ENCODE results near the gene CDC14B.
A peak's percentile ranks its signal among the peaks of the same experiment; 100 is the strongest.
"Not testable (repeated sequence)": the region's sequence is repeated elsewhere in the genome, so short reads cannot be mapped to it uniquely, and the experiment has no call there.

The CDC14B gene

GRCh38 chr9:96582199-96582598, 37.4 kb downstream of the CDC14B start:
- DNase-seq, result not testable (repeated sequence)

- DNase-seq, result no peak
These were observed 37.9 kb downstream of the CDC14B start for GRCh38 chr9:96581786-96582185.

GRCh38 chr9:96581301-96581700, 38.3 kb downstream of the CDC14B start:
- DNase-seq, result no peak

- no peak for DNase-seq
These were observed 44.7 kb downstream of the CDC14B start for GRCh38 chr9:96574931-96575351.

- DNase-seq, result no peak
These were observed 45.2 kb downstream of the CDC14B start for GRCh38 chr9:96574455-96574854.

- DNase-seq, result no peak
These were observed 52.4 kb downstream of the CDC14B start for GRCh38 chr9:96567203-96567700.

- peak; percentile 0 for DNase-seq
These were observed 53.0 kb downstream of the CDC14B start for GRCh38 chr9:96566498-96567202.

GRCh38 chr9:96565671-96566497, 53.8 kb downstream of the CDC14B start:
- DNase-seq, result no peak

- DNase-seq, result no peak
These were observed 55.4 kb downstream of the CDC14B start for GRCh38 chr9:96564217-96564616.

GRCh38 chr9:96559339-96559943, 60.2 kb downstream of the CDC14B start:
- no peak for DNase-seq

- DNase-seq, result no peak
These were observed 61.7 kb downstream of the CDC14B start for GRCh38 chr9:96557921-96558320.

GRCh38 chr9:96556701-96557461, 62.8 kb downstream of the CDC14B start:
- DNase-seq, result no peak

- DNase-seq, result no peak
These were observed 63.9 kb downstream of the CDC14B start for GRCh38 chr9:96555567-96556386.

GRCh38 chr9:96554801-96555566, 64.7 kb downstream of the CDC14B start:
- no peak for DNase-seq

- no peak for DNase-seq
These were observed 65.3 kb downstream of the CDC14B start for GRCh38 chr9:96554326-96554725.

GRCh38 chr9:96553070-96553469, 66.6 kb downstream of the CDC14B start:
- no peak for DNase-seq

- DNase-seq, result no peak
These were observed 68.2 kb downstream of the CDC14B start for GRCh38 chr9:96551403-96551802.

GRCh38 chr9:96550659-96551058, 69.0 kb downstream of the CDC14B start:
- no peak for DNase-seq

GRCh38 chr9:96543131-96543530, 76.5 kb downstream of the CDC14B start:
- DNase-seq, result not testable (repeated sequence)

GRCh38 chr9:96540106-96540505, 79.5 kb downstream of the CDC14B start:
- no peak for DNase-seq

GRCh38 chr9:96532173-96532572, 87.5 kb downstream of the CDC14B start:
- no peak for DNase-seq

All from GOT3 (cell line).